Activated naive CD8-positive, alpha-beta T cell treated with anti-CD3 and anti-CD28 coated beads, Interleukin-2, amount 50 U/mL, for 16 hours (primary cell): ENCODE measurements around the gene MCF2L2.

Experiments
- DNase-seq: peaks from one replicate; pipeline ENCODE4 v3.0.0-alpha.2; 2020; ENCODE audit warnings: low read depth, low spot score

Gene MCF2L2

GRCh38 chr3:183129243-183129642 is 299.2 kb downstream of the MCF2L2 start:
- no peak for DNase-seq

- no peak for DNase-seq
These were observed 299.7 kb downstream of the MCF2L2 start for GRCh38 chr3:183128709-183129108.
